GM21576 (cell line): ENCODE measurements around the gene AGMO.

Source experiments
- ATAC-seq: cut with Tn5 transposase; IDR thresholded peaks from one replicate; pipeline ENCODE4 v1.9.1; 2021; ENCODE audit warnings: mild to moderate bottlenecking, moderate library complexity; ENCODE audit not compliant: unreplicated experiment

Gene AGMO

DNA sequence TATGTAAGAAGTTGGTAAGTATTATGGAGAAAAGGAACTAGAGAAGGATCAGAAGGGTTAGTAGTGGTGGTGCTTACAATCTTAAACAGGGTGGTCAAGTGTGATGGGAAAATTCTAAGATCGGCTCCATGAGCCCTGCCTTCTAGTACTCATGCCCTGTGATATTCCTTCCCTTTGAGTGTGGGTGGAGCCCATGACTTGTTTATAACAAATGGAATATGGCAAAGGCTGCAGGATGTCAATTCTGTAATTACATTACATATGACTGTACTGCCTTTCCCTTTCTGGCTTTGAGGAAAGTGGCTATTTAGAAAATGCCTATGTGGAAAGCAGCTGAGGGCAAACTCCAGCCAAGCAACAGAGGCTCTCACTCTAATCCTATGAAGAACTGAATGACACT, 309.6 kb downstream of the AGMO start:
- no peak for ATAC-seq

DNA sequence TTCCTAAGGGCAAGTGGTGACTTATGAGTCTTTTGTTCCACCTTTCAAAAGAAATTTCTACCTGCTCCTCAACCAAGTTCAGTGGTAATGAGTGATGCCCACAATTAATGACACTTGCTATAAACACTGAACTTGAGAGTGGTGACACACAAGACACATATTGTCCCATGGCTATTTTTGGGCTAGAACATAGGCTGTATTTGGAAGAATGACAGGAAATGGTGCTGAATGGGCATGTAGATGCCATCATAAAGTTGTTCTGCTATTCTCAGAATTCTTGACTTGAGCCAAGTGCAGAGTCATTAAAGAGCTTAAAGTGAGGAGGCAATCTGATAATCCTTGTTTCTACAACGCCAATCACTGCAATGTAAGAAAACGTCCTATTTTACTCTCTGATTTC, 313.3 kb downstream of the AGMO start:
- ATAC-seq: no peak

DNA sequence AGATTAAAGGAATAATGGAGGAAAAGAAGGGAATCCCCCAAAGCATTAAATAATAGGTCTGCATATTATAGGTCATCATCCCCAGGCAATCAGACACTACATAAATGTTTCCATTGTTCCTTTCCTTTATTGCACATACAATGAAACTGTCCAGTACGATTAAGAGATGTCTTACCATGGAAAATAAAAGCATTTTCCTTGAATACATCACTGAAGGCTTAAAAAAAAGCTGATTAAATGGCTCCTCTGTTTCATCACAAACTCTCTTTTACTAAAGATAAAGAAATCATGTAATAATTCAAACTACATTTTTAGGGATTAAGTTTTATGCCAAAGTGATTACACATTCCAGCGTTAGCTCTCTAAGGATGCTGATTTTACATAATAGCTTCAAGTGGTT, 316.0 kb downstream of the AGMO start:
- ATAC-seq: no peak

DNA sequence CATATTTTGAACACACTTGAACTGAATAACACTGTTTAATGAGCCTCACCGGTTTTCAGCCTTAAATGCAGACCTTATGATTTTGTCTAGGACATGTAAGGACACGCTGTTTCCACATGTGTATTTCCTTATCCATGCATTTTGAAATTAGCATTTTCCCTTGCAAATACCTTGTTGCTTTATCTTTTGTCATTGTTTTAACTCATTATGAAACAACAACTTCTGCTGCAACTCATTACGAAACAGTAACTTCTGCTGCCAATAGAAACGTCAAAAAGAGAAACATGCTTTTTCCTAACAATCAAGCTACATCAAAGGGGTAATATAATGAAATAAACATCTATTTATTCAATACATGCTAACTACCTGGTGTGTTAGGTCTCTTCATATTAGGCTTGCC, 322.0 kb downstream of the AGMO start:
- no peak for ATAC-seq

DNA sequence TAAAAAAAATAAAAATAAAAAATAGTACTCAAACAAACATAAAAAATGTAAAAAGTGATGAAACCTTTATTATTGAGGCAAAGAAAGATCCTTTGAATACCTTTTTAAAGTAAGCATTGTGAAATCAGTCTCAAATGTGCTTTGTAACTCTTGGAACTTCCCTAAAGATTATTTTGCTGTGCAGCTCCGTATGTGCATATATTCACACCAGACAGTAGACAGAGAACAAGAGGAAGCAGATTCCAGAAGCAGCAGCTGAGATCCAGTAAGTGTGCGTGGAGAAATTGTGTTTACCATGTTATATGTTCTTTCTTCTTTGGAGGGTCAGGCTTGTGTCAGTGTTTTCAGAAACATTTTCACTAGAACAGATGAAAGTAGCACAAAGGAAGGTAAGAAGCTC, 324.9 kb downstream of the AGMO start:
- no peak for ATAC-seq

DNA sequence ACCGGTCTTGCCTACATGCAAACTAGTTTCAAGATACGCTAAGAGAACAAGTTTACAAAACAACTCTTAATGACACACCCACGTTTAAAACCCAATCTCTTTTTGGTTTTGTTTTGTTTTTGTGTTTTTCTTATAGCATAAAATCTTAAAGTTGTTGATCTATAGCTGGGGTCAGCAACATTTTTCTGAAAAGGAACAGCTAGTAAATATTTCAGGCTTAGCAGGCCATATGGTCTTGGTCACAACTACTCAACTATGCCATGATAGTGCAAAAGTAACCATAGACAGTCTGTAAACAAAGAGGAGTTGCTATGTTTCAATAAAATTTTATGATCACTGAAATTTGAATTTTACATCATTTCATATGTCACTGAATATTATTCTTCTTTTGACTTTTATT, 327.4 kb downstream of the AGMO start:
- ATAC-seq: no peak

DNA sequence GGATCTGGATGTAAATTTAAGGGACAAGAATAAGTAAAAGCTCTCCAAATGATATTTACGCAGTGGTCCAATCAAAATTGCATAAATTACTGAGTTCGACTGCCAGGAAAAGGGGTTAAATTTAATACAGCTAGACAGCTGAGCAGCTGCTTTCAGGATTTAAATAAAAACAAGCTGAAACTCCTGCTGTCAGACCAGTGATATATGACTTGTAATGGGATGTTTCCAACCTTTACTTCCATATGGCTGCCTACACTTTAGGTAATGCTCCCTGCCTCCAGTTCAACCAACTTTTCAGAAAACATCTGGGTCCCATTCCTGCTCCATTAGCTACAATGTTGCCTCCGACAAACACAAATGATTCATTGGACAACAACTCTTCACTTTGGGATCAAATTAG, 333.0 kb downstream of the AGMO start:
- ATAC-seq: no peak

DNA sequence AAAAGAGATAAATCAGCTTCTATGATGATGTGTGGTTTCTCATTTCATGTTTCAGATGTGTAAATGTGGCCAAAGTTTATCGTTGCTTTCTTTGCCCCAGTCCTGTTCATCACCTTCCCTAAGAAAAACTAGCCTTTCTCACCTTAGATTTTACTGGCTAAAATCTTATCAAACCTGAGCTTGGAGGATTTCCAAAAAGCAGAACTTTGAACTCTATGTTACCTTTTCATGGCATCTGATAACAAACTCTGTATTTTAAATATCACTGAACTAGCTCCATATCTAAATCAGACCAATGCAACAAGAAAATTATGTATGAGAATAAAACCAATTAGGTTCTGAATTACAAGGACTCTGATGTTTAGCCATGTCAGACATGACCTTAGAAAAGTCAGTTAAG, 335.8 kb downstream of the AGMO start:
- ATAC-seq: no peak

DNA sequence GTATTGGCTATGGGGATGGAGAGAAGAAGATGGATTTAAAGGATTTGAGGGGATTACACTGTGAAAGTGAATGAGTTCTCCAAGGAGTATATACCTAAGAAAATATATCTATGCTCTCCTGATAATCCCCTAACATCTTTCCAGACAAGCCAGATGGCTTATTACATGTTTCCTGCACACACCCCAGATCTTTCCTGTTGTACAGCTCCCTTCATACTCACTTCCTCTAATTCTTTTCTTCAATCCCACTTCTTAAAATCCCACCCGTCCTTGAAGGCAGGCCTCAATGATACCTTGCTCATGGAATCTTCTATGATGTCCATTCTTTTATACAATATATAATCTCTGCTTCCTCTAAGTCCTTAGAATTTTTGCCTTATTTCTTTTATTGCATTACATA, 342.1 kb downstream of the AGMO start:
- ATAC-seq: no peak

DNA sequence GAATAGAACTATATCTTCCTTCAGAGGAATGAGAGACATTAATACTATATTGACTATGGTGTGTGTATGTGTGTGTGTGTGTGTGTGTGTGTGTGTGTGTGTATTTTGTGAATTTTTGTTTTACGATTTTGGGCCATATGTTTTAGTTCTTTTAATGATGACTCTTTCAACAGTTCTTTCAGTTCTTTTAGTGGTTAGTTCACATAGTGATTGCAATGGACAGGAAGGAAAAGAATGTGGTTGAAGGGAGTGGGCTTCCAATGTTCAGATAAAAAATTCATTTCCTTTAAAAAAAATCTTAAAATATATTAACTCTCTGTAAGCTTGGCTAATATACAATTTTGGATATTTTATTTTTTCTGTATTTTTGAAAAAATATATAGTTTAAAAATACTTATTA, 343.6 kb downstream of the AGMO start:
- ATAC-seq: no peak

DNA sequence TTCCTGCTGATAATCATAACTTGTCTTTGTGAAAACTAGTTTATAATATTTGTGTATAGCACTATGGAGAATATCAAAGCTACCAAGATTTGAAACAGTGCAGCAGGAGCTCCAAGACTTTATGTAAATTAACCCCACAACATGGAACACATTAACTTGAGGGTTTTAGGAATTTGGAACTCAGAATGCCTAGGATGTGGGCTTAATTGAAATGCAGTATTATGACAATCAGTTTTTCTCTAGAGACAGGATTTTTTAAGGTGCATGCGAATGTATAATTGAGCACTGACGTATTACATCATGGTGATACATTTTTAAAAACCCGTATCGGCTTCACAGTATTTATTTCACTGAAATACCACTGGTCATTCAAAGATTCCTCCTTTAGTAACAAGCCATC, 346.2 kb downstream of the AGMO start:
- no peak for ATAC-seq

DNA sequence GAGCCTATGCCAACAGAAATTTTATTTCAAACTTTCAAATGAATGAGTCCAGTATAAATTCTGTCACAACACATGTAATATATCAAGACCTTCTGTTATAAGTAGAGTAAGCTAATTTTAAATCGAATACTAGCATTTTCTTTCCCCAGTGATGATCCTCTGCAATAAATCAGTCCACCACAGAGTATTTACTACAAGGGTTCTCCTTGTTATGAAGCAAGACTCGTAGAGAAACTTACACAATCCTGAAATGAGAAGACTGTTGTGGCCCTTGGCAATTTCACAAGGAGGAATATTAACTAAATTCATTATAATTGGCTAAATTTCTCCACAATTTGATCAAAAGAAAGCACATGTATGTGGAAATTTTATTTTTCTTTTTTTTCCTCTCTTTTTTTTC, 346.8 kb downstream of the AGMO start:
- no peak for ATAC-seq

DNA sequence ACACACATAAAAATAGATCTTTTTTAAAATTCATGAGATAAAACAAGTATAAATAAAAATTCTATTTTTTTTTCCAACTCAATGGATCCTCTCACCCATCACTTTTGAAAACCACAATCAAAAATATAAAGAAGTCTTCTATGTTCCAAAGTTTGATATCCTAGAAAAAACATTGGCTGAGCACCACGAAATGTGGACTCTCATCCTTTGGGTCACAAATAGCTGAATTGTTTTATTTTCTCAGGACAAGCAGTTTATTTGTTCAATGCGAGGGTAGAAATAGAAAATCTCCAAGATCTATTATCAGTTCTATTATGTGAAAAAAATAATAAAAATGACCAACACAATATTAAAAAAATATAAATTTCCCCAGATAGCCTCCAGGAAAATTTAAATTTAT, 348.7 kb downstream of the AGMO start:
- no peak for ATAC-seq

DNA sequence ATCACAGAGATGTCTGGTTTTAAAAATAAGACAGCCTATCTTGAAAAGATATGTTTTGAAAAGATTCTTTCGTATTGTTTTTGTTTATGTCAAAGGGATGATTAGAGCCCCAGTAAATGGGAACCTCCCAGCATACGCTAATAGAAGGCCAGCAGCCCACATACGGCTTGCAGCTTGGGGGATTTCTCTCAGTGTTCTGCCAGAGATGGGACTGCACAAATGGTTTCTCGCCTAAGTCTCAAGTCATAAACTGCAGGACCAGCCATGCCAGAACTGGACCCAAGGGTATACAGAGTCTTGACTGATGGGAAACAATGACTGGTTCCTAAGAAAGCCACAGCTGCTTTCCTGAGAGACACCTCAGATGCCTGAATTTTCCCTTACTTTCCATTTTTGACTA, 352.4 kb downstream of the AGMO start:
- ATAC-seq: no peak

DNA sequence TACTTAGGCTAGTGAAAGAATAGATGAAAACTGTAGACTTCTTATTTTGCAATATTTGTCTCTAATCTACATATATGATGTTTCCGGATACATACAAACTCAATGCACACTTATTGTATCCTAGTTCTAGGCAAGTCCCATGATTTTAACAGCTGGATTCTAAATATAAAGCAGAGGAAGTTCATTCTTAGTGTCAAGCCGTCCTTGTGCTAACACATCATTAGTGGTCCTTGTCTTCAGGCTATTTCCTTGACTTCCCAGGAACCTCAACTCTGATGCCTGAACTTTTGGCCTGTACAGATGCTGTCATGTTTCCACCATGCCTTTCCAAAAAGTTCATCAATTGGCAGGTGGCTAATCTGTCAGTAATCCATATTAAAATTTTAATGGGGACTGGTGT, 357.4 kb downstream of the AGMO start:
- no peak for ATAC-seq

DNA sequence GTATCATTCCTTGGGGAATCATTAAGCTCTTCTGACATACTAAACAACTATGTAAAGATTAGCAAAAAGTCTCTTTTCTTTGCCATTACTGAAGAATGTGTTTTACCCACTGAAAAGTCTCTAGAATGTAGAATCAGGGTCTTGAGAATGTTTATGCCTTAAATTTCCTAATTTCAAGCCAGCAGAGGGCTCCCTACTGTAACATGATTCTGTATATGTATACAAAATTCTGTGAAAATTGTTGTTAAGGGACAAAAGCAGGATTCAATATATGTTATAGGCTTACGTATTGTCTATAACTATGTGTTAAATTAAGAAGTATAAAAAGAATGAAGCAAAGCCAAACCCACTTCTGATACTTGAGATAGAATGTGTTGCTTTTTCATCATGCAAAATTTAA, 362.3 kb downstream of the AGMO start:
- ATAC-seq: no peak

DNA sequence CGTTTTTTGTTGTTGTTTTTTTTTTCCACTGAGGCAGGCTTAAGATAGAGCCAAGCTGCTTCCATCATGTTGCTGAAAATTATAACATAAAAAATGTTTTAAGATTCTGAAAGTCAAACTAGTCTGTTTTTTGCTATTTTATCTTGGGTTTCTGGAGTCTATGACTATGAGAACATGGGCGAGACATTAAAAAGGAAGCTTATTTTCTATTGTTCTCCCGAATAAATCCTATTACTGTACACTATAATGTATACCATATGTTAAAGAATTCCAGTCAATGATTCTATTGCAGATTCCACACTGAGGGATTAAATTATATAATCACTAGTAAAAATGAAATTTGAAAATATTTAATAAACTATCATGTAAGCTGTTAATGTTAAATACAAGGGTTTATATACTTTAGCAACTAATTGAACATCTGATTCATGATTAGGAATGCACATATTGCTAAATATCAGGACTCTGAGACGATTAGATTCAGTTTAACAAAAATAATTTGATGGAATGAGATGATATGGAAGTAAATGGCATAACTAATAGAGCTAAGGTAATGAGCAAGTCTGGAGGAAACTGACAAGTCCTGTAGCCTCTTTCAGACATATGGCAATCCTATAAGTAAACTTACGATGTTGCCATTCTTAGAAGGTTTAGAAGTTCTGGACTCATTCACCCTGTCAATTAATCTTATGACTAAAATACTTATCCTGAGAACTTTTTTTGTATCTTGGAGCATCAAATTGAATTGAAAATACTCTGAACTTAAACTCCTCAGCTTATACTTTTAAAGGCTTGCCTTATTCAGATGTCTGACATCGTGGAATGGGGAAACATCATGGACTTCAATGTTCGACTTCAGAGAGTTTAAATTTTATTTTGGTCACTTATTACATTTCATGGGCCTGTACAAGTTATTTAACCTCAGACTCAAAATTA, 364.5 kb downstream of the AGMO start:
- no peak for ATAC-seq

DNA sequence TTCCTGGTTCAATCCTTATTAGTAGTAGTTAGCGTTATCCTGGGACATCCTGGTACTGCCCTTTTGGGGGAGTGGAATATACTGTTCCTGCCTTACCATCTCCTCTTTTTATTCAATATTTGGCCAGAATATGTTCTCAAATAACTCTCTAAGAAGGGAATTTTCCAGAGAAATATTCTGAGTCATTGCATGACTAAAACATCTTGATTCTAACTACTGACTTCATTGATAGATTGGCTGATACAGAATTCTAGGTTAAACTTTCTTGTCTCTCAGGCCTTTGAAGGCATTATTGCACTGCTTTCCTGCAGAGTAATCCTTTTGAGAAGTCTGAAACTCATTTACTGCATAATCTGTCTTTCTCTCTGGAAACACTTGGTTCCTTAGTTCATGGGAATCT, 383.8 kb downstream of the AGMO start:
- ATAC-seq: no peak

DNA sequence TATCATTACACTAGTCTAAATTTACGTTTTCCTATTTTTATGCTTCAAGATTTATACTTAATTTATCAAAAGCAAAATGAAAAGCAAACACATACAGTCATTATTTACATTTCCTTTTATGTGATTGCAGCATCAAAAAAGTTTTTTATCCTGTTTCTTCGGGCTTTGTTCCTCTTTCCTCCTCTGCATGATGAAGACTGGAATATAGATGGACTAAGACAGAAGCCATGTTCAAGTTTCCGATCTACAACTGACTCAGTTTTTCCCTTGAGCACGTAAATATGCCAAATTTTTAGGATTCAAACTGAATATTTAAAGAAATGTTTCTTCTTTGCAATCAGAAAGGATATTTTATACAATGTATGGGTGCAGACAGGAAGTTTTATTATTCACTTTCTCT, 385.7 kb downstream of the AGMO start:
- no peak for ATAC-seq

DNA sequence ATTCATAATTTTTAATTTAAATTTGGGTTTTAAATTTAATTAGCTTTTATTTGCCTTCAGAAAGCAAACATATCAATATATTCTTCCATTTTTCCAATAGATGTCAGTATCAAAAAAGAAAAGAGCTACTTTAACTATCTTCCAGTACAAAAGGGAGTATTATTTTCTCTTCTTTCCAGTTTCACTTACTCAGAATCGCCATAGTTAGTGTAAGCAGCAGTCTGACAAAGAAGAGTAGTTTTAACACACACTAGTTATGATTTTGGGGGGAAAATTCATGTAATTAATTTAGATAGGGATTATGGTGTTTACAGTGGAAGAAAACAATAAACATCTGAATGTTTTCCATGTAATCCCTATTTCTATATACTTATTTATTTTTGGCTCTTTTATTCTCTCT, 386.7 kb downstream of the AGMO start:
- no peak for ATAC-seq

DNA sequence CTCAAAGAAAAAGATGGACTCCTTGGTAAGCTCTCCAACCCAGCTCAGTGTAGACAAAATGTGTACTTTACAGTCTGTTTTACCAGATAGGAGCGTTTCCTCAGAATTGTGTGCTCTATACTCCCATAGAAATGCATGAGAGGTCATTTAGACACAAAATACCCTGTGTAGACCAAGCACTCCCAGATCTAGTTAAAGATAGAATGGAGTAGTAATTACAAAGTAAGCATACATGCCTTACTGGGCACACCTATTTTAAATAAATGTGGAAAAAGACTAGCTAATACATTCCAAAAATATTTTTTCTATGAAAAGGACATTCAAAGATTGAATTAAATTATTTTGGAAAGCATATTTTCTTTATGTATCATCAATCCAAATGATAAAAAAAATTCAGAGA, 387.3 kb downstream of the AGMO start:
- ATAC-seq: no peak

DNA sequence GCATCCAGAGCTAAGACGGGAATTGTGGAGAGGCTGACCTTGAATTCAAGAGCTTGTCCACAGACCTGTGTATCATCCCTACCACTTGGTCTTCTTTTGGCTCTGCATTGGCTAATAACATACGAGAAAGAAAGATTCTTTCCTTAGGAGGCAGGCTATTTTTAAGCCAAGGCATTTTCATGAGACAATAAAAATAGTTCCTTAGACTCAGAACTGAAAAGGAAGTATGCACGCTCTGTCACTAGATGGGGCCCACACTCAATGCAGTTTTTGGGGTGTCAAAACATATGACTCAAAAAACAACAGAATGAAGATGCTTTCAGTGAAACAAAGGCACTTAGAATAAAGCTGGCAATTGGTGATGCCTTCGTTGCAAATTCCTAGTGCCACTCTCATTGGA, 393.3 kb downstream of the AGMO start:
- ATAC-seq: no peak

DNA sequence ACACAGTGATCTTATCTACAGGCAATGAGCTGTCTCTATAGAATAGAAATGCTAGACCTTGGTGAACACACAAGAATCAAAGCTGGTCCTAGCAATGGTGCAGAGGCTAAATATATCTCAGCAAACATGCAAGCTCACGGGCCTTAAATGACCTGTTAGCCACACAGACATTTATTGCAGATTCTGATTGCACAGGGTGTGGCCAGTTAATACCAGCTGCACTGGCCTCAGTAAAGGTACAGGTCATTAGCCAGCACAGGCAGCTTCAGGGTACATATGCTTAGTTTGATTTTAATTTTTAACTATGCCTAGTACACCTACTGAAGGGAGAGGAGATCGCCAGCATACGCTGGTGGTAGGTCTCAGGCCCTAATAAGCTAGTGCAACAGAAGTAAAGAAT, 393.9 kb downstream of the AGMO start:
- ATAC-seq: no peak
